Measurements from ENCODE around the gene TSPO.
A peak's percentile ranks its signal among the peaks of the same experiment; 100 is the strongest.

GRCh38 chr22:43142880-43143562 is 8.3 kb upstream of the TSPO start, which contains the start of gene MCAT:
- TF ChIP-seq PAWR (CRISPR knock-in tag; IDR thresholded peaks at IDR 0.05; ENCODE audit: borderline replicate concordance): no peak
- TF ChIP-seq HDAC2 (CRISPR knock-in tag; IDR thresholded peaks at IDR 0.05): peak; percentile 67; the same call in 1 of the 2 replicates
- no peak for TF ChIP-seq ZNF549 (CRISPR knock-in tag; IDR thresholded peaks at IDR 0.05)
- TF ChIP-seq ZBTB14 (CRISPR knock-in tag; IDR thresholded peaks at IDR 0.05): no peak
- no peak for TF ChIP-seq SMC3 (IDR thresholded peaks at IDR 0.05; ENCODE audit: low read length)

Measured in HepG2 (cell line).